NCI-H2107 (cell line): ENCODE data around the gene HMCN1.
A peak's percentile ranks its signal among the peaks of the same experiment; 100 is the strongest.

ENCODE experiments used
- DNase-seq: peaks from one replicate; lab custom pipeline; 2025; lab: John Stamatoyannopoulos, UW

Gene HMCN1

GRCh38 chr1:186030453-186030852 is 296.3 kb downstream of the HMCN1 start:
- no peak for DNase-seq

- DNase-seq: no peak
These were observed 299.7 kb downstream of the HMCN1 start for GRCh38 chr1:186033847-186034271.

GRCh38 chr1:186042230-186042629 is 308.0 kb downstream of the HMCN1 start:
- DNase-seq: no peak

GRCh38 chr1:186043296-186043695 is 309.1 kb downstream of the HMCN1 start:
- DNase-seq: no peak

- DNase-seq: no peak
These were observed 310.0 kb downstream of the HMCN1 start for GRCh38 chr1:186044079-186044685.

GRCh38 chr1:186046437-186047211 is 312.4 kb downstream of the HMCN1 start:
- no peak for DNase-seq

GRCh38 chr1:186050360-186050759 is 316.2 kb downstream of the HMCN1 start:
- DNase-seq: no peak

- no peak for DNase-seq
These were observed 319.8 kb downstream of the HMCN1 start for GRCh38 chr1:186054003-186054402.

- no peak for DNase-seq
These were observed 320.7 kb downstream of the HMCN1 start for GRCh38 chr1:186054932-186055331.

- DNase-seq: no peak
These were observed 321.7 kb downstream of the HMCN1 start for GRCh38 chr1:186055846-186056245.

- DNase-seq: no peak
These were observed 322.9 kb downstream of the HMCN1 start for GRCh38 chr1:186057086-186057485.

- DNase-seq: no peak
These were observed 325.1 kb downstream of the HMCN1 start for GRCh38 chr1:186059311-186059710.

- DNase-seq: no peak
These were observed 325.6 kb downstream of the HMCN1 start for GRCh38 chr1:186059752-186060151.

GRCh38 chr1:186060226-186060625 is 326.0 kb downstream of the HMCN1 start:
- no peak for DNase-seq

GRCh38 chr1:186063091-186063657 is 329.0 kb downstream of the HMCN1 start:
- no peak for DNase-seq

GRCh38 chr1:186066411-186066810 is 332.2 kb downstream of the HMCN1 start:
- no peak for DNase-seq

- DNase-seq: no peak
These were observed 339.5 kb downstream of the HMCN1 start for GRCh38 chr1:186073697-186074096.

GRCh38 chr1:186076006-186076405 is 341.8 kb downstream of the HMCN1 start:
- no peak for DNase-seq

GRCh38 chr1:186078245-186078644 is 344.1 kb downstream of the HMCN1 start:
- no peak for DNase-seq

- no peak for DNase-seq
These were observed 345.0 kb downstream of the HMCN1 start for GRCh38 chr1:186079084-186079684.

GRCh38 chr1:186082235-186082937 is 348.2 kb downstream of the HMCN1 start:
- DNase-seq: peak; percentile 93

GRCh38 chr1:186086583-186086982 is 352.4 kb downstream of the HMCN1 start:
- no peak for DNase-seq
